AG10803 (cell line): ENCODE measurements around the gene PCDHA6.
A peak's percentile ranks its signal among the peaks of the same experiment; 100 is the strongest.

Source experiments
- DNase-seq: peaks from one replicate; pipeline ENCODE4 v3.0.0; 2010; ENCODE audit warnings: low read depth
- H3K4me3 ChIP-seq: 2 replicates; pipeline ENCODE4 v1.5.1; 2011; ENCODE audit warnings: mild to moderate bottlenecking, low read length, control low read depth
- TF ChIP-seq, protein P1 (sequence below): conservative IDR thresholded peaks from 2 replicates; pipeline ENCODE4 v1.5.1; 2011; ENCODE audit warnings: mild to moderate bottlenecking, low read length, control low read depth, inconsistent platforms

PCDHA6 gene

DNA sequence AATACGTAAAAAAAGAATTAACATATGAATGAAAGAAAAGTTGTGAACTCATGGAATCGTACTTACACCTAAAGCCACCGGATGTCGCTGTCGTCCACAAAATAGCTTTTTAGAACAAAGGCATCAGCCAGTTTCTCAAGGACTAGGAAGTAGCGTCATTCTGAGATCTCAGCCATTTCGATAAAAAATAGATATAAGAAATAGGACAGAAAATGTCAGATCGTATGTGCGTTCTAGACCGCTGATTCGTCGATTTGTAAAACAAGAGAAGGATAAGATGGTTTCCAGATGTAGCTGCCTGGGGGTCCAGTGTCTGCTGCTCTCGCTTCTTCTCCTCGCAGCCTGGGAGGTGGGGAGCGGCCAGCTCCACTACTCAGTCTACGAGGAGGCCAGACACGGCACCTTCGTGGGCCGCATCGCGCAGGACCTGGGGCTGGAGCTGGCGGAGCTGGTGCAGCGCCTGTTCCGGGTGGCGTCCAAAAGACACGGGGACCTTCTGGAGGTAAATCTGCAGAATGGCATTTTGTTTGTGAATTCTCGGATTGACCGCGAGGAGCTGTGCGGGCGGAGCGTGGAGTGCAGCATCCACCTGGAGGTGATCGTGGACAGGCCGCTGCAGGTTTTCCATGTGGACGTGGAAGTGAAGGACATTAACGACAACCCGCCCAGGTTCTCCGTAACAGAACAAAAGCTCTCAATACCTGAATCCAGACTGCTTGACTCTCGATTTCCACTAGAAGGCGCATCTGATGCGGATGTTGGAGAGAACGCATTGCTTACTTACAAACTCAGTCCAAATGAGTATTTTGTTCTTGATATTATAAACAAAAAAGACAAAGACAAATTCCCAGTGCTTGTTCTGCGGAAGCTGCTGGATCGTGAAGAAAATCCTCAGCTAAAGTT lies 28.3 kb downstream of the PCDHA6 start, which contains the start of gene PCDHA10:
TSS of gene PCDHA10 (plus strand) at position 126 of the 903 bp plus-strand sequence. CDS start at position 278, 152 bp downstream.
- DNase-seq, result no peak
- TF ChIP-seq, protein P1, sequence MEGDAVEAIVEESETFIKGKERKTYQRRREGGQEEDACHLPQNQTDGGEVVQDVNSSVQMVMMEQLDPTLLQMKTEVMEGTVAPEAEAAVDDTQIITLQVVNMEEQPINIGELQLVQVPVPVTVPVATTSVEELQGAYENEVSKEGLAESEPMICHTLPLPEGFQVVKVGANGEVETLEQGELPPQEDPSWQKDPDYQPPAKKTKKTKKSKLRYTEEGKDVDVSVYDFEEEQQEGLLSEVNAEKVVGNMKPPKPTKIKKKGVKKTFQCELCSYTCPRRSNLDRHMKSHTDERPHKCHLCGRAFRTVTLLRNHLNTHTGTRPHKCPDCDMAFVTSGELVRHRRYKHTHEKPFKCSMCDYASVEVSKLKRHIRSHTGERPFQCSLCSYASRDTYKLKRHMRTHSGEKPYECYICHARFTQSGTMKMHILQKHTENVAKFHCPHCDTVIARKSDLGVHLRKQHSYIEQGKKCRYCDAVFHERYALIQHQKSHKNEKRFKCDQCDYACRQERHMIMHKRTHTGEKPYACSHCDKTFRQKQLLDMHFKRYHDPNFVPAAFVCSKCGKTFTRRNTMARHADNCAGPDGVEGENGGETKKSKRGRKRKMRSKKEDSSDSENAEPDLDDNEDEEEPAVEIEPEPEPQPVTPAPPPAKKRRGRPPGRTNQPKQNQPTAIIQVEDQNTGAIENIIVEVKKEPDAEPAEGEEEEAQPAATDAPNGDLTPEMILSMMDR, result no peak; the same call in 1 of the 2 replicates
- H3K4me3 ChIP-seq, result no peak within 1 kb of the TSS

- no peak overlapping the region for H3K4me3 ChIP-seq
- no peak for DNase-seq
- TF ChIP-seq, protein P1, result no peak
Measured at GRCh38 chr5:140857177-140857986, 29.6 kb downstream of the PCDHA6 start.

- DNase-seq, result no peak
- H3K4me3 ChIP-seq, result no peak overlapping the region
- TF ChIP-seq, protein P1, result no peak
Measured at GRCh38 chr5:140857987-140858240, 30.2 kb downstream of the PCDHA6 start.

DNA sequence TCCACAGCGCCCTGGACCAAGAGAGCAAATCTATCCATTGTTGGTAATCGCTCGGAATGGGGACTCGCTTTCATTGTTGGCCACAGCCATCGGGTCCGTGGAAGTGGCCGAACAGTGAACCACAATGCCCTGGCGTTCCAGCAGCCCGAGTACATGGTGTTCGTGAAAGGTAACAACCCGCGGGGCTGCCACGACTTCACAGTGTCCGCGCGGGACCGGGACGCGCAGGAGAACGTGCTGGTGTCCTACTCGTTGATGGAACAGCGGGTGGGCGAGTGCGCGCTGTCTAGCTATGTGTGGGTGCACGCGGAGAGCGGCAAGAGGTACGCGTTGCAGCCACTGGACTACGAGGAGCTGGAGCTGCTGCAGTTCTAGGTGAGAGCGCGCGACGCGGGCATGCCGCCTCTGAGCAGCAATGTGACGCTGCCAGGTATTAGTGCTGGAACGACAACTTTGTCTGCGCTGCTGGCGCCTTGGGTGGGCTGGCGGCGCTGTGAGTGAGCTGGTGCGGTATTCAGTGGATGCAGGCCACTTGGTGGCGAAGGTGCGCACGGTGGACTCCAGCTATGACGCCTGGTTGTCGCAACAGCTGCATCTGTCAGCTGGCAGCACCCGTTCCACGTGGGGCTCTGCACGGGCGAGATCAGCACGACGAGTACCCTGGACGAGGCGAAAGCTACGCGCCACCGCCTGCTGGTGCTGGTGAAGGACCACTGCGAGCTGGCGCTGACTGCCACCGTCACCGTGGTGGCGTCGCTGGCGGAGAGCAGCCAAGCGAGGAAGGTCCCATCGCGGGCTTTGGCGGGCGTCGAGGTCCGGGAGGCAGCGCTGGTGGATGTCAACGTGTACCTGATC lies 34.9 kb downstream of the PCDHA6 start:
- DNase-seq, result no peak
- no peak overlapping the region for H3K4me3 ChIP-seq
- TF ChIP-seq, protein P1, result no peak

- TF ChIP-seq, protein P1, result peak; percentile 24; the same call in 1 of the 2 replicates
- H3K4me3 ChIP-seq, result no peak within 1 kb of the TSS
- no peak for DNase-seq
Measured at GRCh38 chr5:140868721-140869554, 41.2 kb downstream of the PCDHA6 start, which contains the start of gene PCDHA11. PCDHA11 (plus strand) TSS chr5:140868957; CDS start chr5:140869104, 147 bp downstream.

GRCh38 chr5:140869555-140869886 lies 41.8 kb downstream of the PCDHA6 start:
- H3K4me3 ChIP-seq, result no peak overlapping the region
- DNase-seq, result no peak
- TF ChIP-seq, protein P1, result peak; percentile 32
